Activated CD4-positive, alpha-beta T cell treated with anti-CD3 and anti-CD28 coated beads for 4 hours (primary cell): Measurements from ENCODE around the gene HS6ST3.
"Not testable (repeated sequence)": the region's sequence is repeated elsewhere in the genome, so short reads cannot be mapped to it uniquely, and the experiment has no call there.

ENCODE experiments used
- DNase-seq, 2 donors: peaks; one replicate each; pipeline ENCODE4 v3.0.0-alpha.2; 2020

The HS6ST3 gene

DNA sequence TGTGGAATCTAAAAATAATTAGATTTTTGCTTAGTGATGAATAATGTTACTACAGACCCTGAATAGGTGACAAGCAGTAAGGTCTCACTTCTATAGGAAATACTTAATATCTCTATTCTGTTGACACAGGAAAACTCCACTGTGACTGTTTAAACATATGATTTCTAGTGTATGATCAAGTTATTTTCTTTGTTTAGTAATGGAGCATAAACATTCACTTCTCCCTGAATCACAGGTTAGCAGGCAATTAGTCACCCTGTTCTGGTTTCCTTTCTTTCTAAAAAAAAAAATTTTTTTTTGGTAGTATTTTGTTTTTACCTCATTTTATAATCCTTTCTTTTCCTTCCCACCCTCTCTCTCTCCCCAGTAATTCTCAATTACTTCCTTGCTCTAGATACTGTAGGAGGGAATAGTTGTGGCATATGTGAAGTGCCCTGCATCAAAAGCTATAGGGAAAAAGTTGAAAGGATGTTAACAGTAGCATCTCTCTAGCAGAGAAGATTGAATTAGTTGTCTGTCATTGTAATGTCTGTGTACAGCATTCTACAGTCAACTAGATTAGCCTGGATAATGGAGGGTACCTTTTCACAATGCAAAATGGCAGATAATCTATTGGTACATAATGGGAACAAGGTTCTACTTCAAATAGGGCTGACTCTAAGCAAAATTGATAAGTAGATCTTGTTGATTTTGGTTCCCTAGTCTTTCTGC lies 3.5 kb downstream of the HS6ST3 start:
- DNase-seq: no peak

GRCh38 chr13:96100457-96101220 lies 10.7 kb downstream of the HS6ST3 start:
- DNase-seq: no peak

- DNase-seq: no peak
Measured at GRCh38 chr13:96104516-96104915, 14.6 kb downstream of the HS6ST3 start.

DNA sequence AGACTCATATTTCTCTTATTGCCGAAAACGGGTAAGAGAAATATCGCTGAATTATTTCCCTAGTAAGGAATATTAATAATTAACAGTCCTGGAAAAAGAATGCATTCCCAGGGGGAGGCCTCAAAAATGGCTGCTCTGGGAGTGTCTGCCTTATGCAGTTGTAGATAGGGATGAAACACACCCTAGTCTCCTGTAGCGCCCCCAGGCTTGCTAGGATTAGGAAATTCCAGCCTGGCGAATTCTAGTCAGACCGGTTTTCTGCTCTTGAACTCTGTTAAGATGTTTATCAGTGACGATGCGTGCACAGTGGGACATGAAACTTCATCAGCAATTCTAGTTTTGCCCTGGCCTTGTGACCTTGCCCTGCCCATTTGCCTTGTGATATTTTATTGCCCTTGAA lies 18.2 kb downstream of the HS6ST3 start:
- not testable (repeated sequence) for DNase-seq

- no peak for DNase-seq
Measured at GRCh38 chr13:96109125-96109524, 19.2 kb downstream of the HS6ST3 start.

GRCh38 chr13:96112936-96113335 lies 23.0 kb downstream of the HS6ST3 start:
- DNase-seq: no peak

DNA sequence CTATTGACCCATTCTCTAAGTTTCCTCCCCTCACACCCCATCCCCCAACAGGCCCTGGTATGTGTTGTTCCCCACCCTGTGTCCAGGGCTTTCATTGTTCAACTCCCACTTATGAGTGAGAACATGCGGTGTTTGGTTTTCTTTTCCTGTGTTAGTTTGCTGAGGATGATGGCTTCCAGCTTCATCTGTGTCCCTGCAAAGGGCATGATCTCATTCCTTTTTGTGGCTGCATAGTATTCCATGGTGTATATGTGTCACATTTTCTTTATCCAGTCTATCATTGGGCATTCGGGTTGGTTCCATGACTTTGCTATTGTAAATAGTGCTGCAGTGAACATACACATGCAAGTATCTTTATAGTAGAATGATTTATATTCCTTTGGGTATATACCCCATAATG lies 25.5 kb downstream of the HS6ST3 start:
- not testable (repeated sequence) for DNase-seq

DNA sequence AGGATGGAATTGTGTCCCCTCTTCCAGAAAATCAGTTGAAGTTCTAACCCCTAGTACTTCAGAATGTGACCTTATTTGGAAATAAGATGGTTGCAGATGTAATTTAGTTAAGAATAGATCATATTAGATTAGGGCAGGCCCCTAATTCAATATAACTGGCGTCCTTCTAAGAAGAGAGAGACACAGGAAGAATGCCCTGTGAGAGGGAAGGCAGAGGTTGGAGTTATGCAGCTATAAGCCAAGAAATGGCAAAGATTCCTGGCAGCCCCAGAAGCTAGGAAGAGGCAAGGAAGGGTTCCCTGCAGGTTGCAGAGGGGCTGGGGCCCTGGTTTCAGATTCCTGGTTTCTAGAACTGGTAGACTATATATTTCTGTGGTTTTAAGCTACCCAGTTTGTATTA lies 30.0 kb downstream of the HS6ST3 start:
- no peak for DNase-seq

GRCh38 chr13:96130818-96131340 lies 41.0 kb downstream of the HS6ST3 start:
- DNase-seq: no peak

GRCh38 chr13:96141032-96141431 lies 51.1 kb downstream of the HS6ST3 start:
- no peak for DNase-seq

- no peak for DNase-seq
Measured at GRCh38 chr13:96159725-96160124, 69.8 kb downstream of the HS6ST3 start.

- no peak for DNase-seq
Measured at GRCh38 chr13:96161141-96161540, 71.2 kb downstream of the HS6ST3 start.

- DNase-seq: no peak
Measured at GRCh38 chr13:96165840-96166239, 75.9 kb downstream of the HS6ST3 start.

GRCh38 chr13:96172066-96172465 lies 82.2 kb downstream of the HS6ST3 start:
- DNase-seq: no peak

- DNase-seq: no peak
Measured at GRCh38 chr13:96178759-96179158, 88.9 kb downstream of the HS6ST3 start.

DNA sequence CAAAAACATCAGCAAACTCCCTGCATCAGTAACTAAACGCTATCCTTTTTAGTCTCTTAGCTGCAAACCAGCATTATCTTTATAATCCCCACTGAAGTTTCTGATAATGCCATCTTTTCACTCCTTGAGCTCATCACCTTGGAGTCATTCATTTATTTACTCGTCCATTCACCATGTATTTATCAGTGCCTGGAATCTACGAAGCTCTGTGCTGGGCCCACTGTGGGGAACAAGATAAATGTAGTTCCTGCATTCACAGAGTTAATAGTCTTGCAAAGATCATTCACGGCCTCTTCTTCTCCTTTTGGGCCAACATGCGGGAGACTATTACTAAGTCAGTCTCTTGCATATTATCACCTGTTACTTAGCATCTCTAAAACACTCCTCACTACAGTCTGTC lies 89.4 kb downstream of the HS6ST3 start:
- DNase-seq: no peak

DNA sequence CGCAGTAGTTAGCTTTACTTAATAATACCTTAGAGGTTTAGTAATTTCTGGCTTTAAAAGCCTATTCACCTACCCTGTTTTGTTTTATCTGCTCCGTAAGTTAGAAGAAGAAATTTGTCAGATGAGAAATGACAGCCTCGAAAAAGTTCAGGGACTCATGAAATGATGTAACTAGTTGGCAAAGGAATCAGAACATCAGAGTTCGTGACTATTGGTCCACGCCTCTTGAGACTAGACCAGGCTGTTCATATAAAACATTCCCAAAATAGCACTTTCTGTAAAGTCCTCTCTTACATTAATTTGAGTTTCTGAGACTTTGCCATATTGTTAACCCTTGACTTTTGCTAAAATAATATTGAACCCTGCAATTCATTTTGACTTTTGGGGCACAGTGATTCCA lies 92.0 kb downstream of the HS6ST3 start:
- DNase-seq: no peak

GRCh38 chr13:96185818-96186217 lies 95.9 kb downstream of the HS6ST3 start:
- no peak for DNase-seq

GRCh38 chr13:96191367-96191766 lies 101.5 kb downstream of the HS6ST3 start:
- no peak for DNase-seq

GRCh38 chr13:96193728-96194310 lies 103.9 kb downstream of the HS6ST3 start:
- no peak for DNase-seq

DNA sequence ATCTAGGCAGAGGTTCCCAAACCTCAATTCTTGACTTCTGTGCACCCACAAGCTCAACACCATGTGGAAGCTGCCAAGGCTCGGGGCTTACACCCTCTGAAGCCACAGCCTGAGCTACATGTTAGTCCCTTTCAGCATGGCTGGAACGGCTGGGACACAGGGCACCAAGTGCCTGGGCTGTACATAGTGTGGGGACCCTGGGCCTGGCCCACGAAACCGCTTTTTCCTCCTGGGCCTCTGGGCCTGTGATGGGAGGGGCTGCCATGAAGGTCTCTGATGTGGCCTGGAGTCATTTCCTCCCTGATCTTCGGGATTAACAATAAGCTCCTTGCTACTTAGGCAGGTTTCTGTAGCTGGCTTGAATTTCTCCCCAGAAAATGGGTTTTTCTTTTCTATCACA lies 108.1 kb downstream of the HS6ST3 start:
- no peak for DNase-seq

DNA sequence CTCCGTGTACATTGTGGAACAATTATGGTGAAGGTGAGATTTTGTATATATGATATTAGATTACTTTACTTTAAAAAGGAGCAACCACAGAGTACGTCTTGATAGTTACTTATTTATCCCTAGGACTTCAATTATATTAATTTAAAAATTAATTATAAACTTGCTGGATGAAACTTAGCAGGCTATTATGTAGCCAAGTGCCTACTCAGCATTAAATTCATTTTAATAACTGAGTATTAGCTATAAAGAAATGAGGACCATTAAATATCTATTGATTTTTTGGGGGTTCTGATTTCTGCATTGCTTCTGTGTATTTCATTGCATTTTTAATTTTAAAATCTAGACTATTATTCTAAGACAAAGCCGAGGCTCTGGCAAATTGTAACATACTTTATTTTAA lies 109.4 kb downstream of the HS6ST3 start:
- no peak for DNase-seq

DNA sequence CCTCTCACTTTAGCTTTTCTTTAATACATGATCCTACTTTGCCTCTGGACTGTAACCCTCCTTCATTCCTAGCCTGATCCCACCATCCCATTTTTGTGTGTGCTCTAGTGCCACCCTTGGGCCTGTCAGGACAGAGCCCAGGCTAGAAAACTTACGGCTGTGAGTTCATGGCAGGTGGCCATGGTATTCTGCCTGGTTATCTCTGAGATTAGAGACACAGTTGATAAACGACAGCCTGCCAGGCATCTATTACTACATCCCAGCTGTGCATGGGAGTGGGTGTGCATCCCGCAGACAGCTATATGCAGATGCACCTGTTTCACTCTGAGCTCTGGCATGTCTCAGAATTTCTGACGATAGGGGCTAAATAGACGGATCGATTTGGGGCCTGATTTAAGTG lies 110.9 kb downstream of the HS6ST3 start:
- no peak for DNase-seq

DNA sequence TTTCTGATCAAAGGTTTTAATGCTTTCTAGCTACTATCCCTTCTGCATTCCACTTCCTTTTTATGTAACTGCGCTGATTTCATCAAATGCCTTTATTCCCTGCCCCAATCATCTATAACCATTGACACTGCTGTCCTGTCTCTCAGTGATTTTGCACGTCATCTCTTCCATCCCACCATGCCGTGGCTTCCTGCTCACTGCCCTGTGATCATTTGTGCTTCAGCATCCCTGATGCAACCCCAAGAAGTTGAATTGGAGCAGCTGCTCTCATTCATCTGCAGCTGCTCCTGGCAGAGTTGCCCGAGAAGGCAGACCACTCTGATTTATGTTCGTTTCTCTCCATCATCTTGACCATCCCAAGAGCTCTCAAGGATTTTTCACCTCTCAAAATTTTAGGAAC lies 112.4 kb downstream of the HS6ST3 start:
- DNase-seq: no peak
